Measurements from ENCODE around the gene FAM20C.

The FAM20C gene

GRCh38 chr7:159370-160270 is 32.8 kb upstream of the FAM20C start:
- DNase-seq: no peak

GRCh38 chr7:160958-161725 is 31.2 kb upstream of the FAM20C start:
- DNase-seq: no peak

DNA sequence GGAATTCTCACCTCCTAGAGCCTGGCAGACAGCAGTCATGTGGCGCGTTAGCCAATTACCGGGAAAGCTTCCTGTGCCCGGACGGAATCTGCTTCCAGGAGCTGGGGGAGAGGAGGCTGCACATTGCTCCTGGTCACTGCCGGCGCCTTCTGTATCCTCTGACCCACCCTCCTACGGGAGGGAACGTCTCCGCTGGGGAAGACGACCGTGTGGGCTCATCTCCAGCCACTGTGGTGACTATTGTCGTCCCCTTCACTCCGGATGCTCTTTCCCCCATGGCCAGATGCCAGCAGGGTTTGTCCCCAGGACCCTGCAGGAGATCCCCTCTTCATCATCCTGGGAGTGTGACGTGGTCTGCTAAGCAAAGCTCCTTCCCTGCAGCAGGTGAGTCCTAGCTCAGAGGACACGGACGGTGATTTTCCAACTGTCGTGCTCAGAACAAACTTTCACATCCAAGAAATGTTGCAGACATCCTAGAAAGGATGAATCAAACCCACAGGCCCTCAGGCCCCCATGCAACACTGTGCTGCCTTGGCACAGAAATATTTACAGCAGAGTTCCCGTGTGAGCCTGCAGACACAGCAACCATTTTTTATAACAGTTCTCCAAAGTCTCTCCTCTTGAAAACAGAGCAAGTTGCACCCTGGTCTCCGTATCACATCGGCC is 29.6 kb upstream of the FAM20C start:
- DNase-seq: no peak

- DNase-seq: no peak
Observed at GRCh38 chr7:163298-163695, 29.1 kb upstream of the FAM20C start.

GRCh38 chr7:163971-164881 is 28.1 kb upstream of the FAM20C start:
- no peak for DNase-seq

- no peak for DNase-seq
Observed at GRCh38 chr7:164882-165660, 27.3 kb upstream of the FAM20C start.

GRCh38 chr7:165661-166337 is 26.6 kb upstream of the FAM20C start:
- no peak for DNase-seq

- DNase-seq: no peak
Observed at GRCh38 chr7:166338-167060, 25.9 kb upstream of the FAM20C start.

DNA sequence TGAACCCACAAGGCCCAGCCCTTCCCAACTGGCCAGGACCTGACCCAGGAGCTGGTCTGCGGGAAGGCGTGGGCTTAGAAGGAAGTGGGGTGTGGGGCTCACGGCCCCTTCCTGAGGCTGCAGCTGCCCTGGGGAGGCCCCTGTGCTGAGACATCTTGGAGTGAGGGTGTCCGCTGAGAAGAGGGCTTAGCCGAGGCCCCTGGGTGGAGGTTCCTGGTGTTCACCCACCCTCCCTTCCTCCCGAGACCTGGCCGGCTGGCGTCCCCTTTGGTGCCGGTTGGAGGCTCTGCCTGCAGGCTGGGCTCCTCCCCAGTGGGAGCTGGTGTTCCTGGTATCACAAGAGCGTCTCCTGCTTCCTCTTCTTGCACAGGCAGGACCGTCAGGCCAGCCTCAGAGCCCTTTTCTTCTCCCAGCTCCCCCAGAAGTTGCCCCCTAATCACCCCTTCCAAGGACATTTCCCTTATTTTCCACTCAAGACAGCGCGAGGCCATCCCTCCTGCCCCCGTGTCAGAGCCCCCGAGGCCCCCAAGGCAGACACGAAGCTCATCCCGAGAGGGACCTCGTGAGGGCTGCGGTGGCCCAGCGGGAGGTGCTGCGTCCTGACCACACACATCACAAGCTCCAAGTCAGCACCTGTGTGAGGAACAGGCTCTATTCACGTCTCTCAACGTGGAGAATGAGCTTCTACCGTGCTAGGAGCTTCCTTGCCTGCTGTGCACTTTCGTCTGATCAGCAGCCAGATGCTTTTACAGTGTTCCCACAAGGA is 25.1 kb upstream of the FAM20C start:
- DNase-seq: no peak

- DNase-seq: no peak
Observed at GRCh38 chr7:167976-168791, 24.2 kb upstream of the FAM20C start.

DNA sequence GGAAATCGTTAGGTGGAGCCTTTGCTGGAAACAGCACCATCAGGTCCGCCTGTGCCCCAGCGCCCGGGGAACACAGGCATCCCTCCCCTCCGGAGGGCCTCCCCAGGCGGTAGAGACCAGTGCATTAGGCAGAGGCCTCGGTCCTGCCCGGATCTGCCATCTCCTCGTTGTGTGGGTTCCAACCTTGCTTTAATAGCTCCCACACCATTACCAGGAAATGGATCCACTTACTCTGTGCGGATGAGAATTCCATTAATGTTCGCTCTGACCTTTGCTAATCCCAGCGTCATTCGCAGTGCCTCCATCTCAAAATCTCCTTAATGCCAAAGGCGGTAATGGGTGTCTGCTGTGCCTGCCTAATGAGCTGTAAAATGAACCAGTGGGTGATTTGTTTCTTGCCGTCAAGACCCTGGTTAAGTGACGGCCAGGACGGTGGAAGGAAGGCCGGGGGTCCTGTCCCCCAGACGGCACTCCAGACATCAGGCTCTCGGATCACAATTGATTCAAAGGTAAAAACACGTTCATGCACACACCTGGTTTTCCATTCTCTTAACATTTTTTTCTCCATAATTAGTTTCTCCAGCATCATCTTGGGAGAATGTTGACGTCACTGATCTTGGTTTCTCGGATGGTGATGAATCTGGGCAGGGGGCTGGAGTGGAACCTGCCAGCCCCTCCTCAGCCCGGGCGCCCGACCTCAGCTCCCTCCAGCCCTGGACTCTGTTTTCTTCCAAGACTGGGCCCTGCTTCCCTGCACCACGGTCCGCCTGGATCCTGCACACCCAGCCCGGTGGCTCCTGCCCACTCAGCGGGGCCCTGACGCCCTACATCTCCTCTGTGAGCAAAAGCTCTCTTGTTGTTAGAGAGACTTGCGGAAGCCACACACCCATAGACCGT is 22.8 kb upstream of the FAM20C start:
- DNase-seq: no peak

- no peak for DNase-seq
Observed at GRCh38 chr7:170551-171363, 21.6 kb upstream of the FAM20C start.

- no peak for DNase-seq
Observed at GRCh38 chr7:171364-171904, 20.9 kb upstream of the FAM20C start.

DNA sequence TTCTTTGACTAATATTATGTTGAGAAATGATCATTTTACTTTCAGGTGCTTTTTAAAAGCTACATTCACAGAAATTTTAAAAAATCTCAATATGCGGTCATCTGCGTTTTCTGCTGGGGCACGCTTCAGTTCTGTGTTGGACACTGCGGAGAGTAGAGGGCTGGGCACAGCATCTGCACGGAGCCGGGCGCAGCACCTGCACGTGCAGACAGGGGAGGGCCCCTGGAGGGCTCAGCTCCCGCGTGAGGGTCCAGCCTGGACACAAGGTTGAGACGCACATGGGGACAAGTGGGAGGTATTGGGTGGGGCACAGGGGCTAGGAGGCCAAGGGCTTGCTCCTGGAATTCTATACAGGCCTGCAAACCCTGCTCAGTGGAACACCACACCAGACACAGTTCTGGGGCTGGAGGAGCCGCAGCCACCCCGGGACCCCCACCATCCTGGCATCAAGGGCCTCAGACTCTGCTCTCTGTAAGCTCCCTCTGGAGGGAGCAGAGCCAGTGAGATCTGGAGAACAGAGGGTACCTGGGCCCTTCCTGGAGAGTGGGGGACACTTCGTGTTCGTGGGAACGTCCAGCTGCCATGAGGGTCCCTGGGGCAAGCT is 20.4 kb upstream of the FAM20C start:
- no peak for DNase-seq

- no peak for DNase-seq
Observed at GRCh38 chr7:173209-173918, 19.0 kb upstream of the FAM20C start.
